AG04450 (cell line): Measurements from ENCODE around the gene BASP1. TPM values are rescaled to one million over a fixed set of nuclear protein-coding genes. Genes with fewer than 3 reads are reported as not detected.

ENCODE experiments used
- CTCF ChIA-PET: fragments of 300-600, 350-600 bp; formaldehyde crosslinking; extraction: SDS; loops from one replicate; lab custom pipeline; 2022; ENCODE audit warnings: antibody characterized with exemption, inconsistent platforms; lab: Charles Lee
- POLR2A ChIA-PET: fragments of 350-600 bp; formaldehyde crosslinking; extraction: SDS; loops from one replicate; lab custom pipeline; 2021; ENCODE audit warnings: antibody characterized with exemption, inconsistent platforms; lab: Yijun Ruan, JAX
- DNase-seq: peaks from one replicate; pipeline ENCODE4 v3.0.0-alpha.2; 2011; ENCODE audit warnings: low read depth, low spot score
- H3K27ac ChIP-seq: one replicate; pipeline ENCODE4 v1.5.1; 2012; ENCODE audit warnings: low read depth, low read length, control low read depth
- H3K27me3 ChIP-seq: one replicate; pipeline ENCODE4 v1.6.0; 2012; ENCODE audit warnings: low read length; ENCODE audit not compliant: control insufficient read depth, insufficient read depth
- H3K4me3 ChIP-seq: 2 replicates; pipeline ENCODE4 v1.5.1; 2011; ENCODE audit warnings: mild to moderate bottlenecking, low read depth, low read length, control low read depth
- H3K9me3 ChIP-seq: 2 replicates; pipeline ENCODE4 v1.5.1; 2012; ENCODE audit warnings: low read length; ENCODE audit not compliant: control insufficient read depth, insufficient read depth
- CTCF ChIP-seq: IDR thresholded peaks from 2 replicates; pipeline ENCODE4 v1.5.1; 2011; ENCODE audit warnings: low read depth, low read length, control low read depth, inconsistent platforms
- polyA plus RNA-seq: library from polyadenylated mRNA; depleted of rRNA; stranded (reverse); fragments of >200 nt; gene quantifications from 2 replicates; pipeline ENCODE4 v1.2.3, GENCODE V29; 2011

Gene BASP1
- polyA plus RNA-seq, 1 experiment, result 227 TPM

GRCh38 chr5:17177501-17178372, 39.7 kb upstream of the BASP1 start:
- Histone ChIP-seq H3K4me3 (no peak overlapping the region), H3K27ac (no peak overlapping the region), H3K9me3 (no peaks in the 10 kb centered on the region), H3K27me3 (no peaks in the 10 kb centered on the region)
- ChIA-PET CTCF (interaction anchor here (1.8 to 2.5 kb wide), 2 partner anchors 13 to 45 kb away, joined by 7 to 12 read pairs; no protein-coding TSS in a partner anchor), POLR2A (interaction anchor here (0.6 to 0.9 kb wide), 2 partner anchors 9 to 323 kb away, joined by 3 to 4 read pairs; no protein-coding TSS in a partner anchor)
- DNase-seq, result no peak
- no peak for TF ChIP-seq CTCF

- POLR2A ChIA-PET, result interaction anchor here (0.7 to 0.9 kb wide), 2 partner anchors 8 to 9 kb away, joined by 3 read pairs; no protein-coding TSS in a partner anchor
- H3K9me3 ChIP-seq, result no peaks in the 10 kb centered on the region
- no peak for DNase-seq
- no peak overlapping the region for H3K27ac ChIP-seq
- no peaks in the 10 kb centered on the region for H3K27me3 ChIP-seq
- H3K4me3 ChIP-seq, result no peak overlapping the region
- no peak for TF ChIP-seq CTCF
- CTCF ChIA-PET, result interaction anchor here (2.5 kb wide), 1 partner anchor 12 kb away, joined by 12 read pairs; no protein-coding TSS in a partner anchor
Measured at GRCh38 chr5:17178373-17178675, 39.1 kb upstream of the BASP1 start.

- Histone ChIP-seq H3K9me3 (no peaks in the 10 kb centered on the region), H3K27me3 (no peaks in the 10 kb centered on the region), H3K4me3 (no peak overlapping the region), H3K27ac (peak overlapping the region; percentile 96)
- CTCF ChIA-PET, result interaction anchor here (0.6 to 2.1 kb wide), 4 partner anchors 10 to 442 kb away, joined by 3 to 13 read pairs (median 8); no protein-coding TSS in a partner anchor
- POLR2A ChIA-PET, result interaction anchor here (0.7 to 1.5 kb wide), 7 partner anchors 9 to 244 kb away, joined by 3 to 11 read pairs (median 5); partner anchors contain the start of gene MYO10
- no peak for DNase-seq
- TF ChIP-seq CTCF, result no peak
Measured at GRCh38 chr5:17180330-17180843, 37.0 kb upstream of the BASP1 start.

GRCh38 chr5:17180864-17181723, 36.3 kb upstream of the BASP1 start:
- no peaks in the 10 kb centered on the region for H3K9me3 ChIP-seq
- H3K27ac ChIP-seq, result peak overlapping the region; percentile 96
- no peak for TF ChIP-seq CTCF
- H3K4me3 ChIP-seq, result no peak overlapping the region
- ChIA-PET POLR2A (interaction anchor here (0.6 to 1.5 kb wide), 9 partner anchors 9 to 245 kb away, joined by 3 to 11 read pairs (median 3); partner anchors contain the start of gene MYO10), CTCF (interaction anchor here (0.6 to 2.1 kb wide), 5 partner anchors 9 to 443 kb away, joined by 3 to 13 read pairs (median 7); no protein-coding TSS in a partner anchor)
- peak; percentile 96 for DNase-seq
- no peaks in the 10 kb centered on the region for H3K27me3 ChIP-seq
